ENCODE results near the gene SP110.
"Not testable (repeated sequence)": the region's sequence is repeated elsewhere in the genome, so short reads cannot be mapped to it uniquely, and the experiment has no call there.

Gene SP110

DNA sequence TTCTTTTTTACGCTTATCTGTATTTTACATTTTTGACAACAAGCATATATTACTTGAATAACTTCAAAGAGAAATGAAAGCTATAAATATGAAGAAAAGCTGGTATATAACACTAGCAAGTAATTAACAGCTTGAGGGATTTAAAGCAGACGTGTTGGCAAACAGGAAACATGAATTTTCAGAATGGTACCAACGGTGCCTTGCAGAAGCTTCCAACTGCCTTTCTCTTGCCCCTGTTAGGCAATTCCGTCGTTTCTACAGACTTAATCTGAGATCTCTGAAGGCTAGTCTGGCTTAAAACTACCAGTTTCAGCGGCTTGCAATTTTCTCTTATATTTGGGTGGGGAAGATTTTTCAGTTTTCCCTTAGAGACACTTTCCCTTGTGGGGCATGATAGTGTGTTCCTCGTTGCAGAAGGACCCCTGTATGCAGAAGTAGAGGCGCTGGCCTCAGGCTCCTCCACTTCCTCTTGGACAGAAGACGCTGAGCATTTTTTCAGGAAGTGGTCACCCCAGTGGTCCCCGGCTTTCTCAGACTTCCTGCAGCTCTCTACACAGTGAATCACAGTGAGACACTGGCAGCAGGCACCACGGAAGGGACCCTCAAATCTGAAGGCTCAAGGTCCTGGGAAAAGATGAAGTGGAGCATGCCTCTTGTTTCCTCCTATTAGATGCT lies 94.9 kb downstream of the SP110 start:
- no peak for DNase-seq (ENCODE audit: low read depth)

- DNase-seq (ENCODE audit: low read depth), result no peak
Measured at GRCh38 chr2:230124235-230124634, 95.5 kb downstream of the SP110 start.

- not testable (repeated sequence) for DNase-seq (ENCODE audit: low read depth)
Measured at GRCh38 chr2:230120376-230120775, 99.4 kb downstream of the SP110 start.

GRCh38 chr2:230119827-230120226 lies 100.0 kb downstream of the SP110 start:
- not testable (repeated sequence) for DNase-seq (ENCODE audit: low read depth)

All from stimulated activated CD8-positive, alpha-beta memory T cell treated with anti-CD3 and anti-CD28 coated beads, Interleukin-15, amount 100 ng/mL, for 24 hours (primary cell).